B cell (primary cell): ENCODE measurements around the gene TPCN2. TPM values are rescaled to one million over a fixed set of nuclear protein-coding genes. Genes with fewer than 3 reads are reported as not detected.

ENCODE experiments used
- ATAC-seq: fragments of 200-7000 bp; cut with Tn5 transposase; one replicate; pipeline ENCODE4 v1.10.0; 2021; ENCODE audit warnings: low read depth, mild to moderate bottlenecking, moderate number of reproducible peaks, moderate library complexity
- CTCF ChIA-PET: fragments of 350-600 bp; sonication (Branson Sonifier 250); formaldehyde crosslinking; loops from one replicate; lab custom pipeline; 2021; ENCODE audit warnings: antibody characterized with exemption, inconsistent platforms; lab: Charles Lee
- POLR2A ChIA-PET: fragments of 350-600 bp; sonication (Branson Sonifier 250); formaldehyde crosslinking; loops from one replicate; lab custom pipeline; 2021; ENCODE audit warnings: antibody characterized with exemption; lab: Charles Lee
- DNase-seq: peaks from one replicate; pipeline ENCODE4 v3.0.0; 2013
- H2AFZ ChIP-seq: 2 replicates; pipeline ENCODE4 v1.6.1; 2012; ENCODE audit warnings: mild to moderate bottlenecking, low read depth, low read length; ENCODE audit not compliant: insufficient read depth, poor library complexity, severe bottlenecking
- H3K27ac ChIP-seq, 2 donors: 1 replicate in 1 of 2; 2 replicates in 1 of 2; pipeline ENCODE4 v1.5.1; 2012 to 2013; ENCODE audit warnings: low read length in 2 of 2, mild to moderate bottlenecking in 2 of 2, moderate library complexity in 1 of 2
- H3K27me3 ChIP-seq, 4 experiments: fragments of 200-600 bp in 1 of 4; sonication (generic) in 1 of 4; replicated peaks in 1 of 4; 1 replicate in 2 of 4; 2 replicates in 2 of 4; pipeline versions ENCODE4 v1.6.1 to v1.7.0; 2013 to 2016; ENCODE audit warnings: low read length in 3 of 4, mild to moderate bottlenecking in 2 of 4, mixed read lengths in 1 of 4, moderate library complexity in 1 of 4; ENCODE audit not compliant: insufficient read depth in 4 of 4, control insufficient read depth in 3 of 4; ENCODE audit errors: control extremely low read depth in 1 of 4
- H3K36me3 ChIP-seq, 2 experiments: replicated peaks in 1 of 2; 1 replicate in 1 of 2; 2 replicates in 1 of 2; pipeline versions ENCODE4 v1.6.1 to v1.7.1; 2013; ENCODE audit warnings: low read length in 1 of 2; ENCODE audit not compliant: insufficient read depth in 2 of 2, control insufficient read depth in 1 of 2; ENCODE audit errors: control extremely low read depth in 1 of 2, extremely low read depth in 1 of 2
- H3K4me1 ChIP-seq, 2 donors: fragments of 200-600 bp in 1 of 2; sonication (generic) in 1 of 2; 1 replicate in 1 of 2; 2 replicates in 1 of 2; pipeline versions ENCODE4 v1.5.1 to v1.6.1; 2013 to 2017; ENCODE audit warnings: low read length in 2 of 2; ENCODE audit not compliant: control insufficient read depth in 2 of 2, insufficient read depth in 2 of 2
- H3K4me2 ChIP-seq: replicated peaks from 2 replicates; pipeline ENCODE3; 2012; ENCODE audit warnings: mild to moderate bottlenecking, low read depth, low read length; ENCODE audit not compliant: poor library complexity, severe bottlenecking
- H3K4me3 ChIP-seq, 5 experiments: fragments of 200-600 bp in 1 of 5; sonication (generic) in 1 of 5; 1 replicate in 3 of 5; 2 replicates in 2 of 5; pipeline versions ENCODE4 v1.5.1 to v1.7.0; 2011 to 2016; ENCODE audit warnings: low read length in 4 of 5, mild to moderate bottlenecking in 4 of 5, low read depth in 2 of 5, control low read depth in 1 of 5, moderate library complexity in 1 of 5; ENCODE audit not compliant: insufficient read depth in 1 of 5; ENCODE audit errors: control extremely low read depth in 1 of 5, extremely low read depth in 1 of 5
- H3K79me2 ChIP-seq: fragments of 200-600 bp; sonication (generic); one replicate; pipeline ENCODE4 v1.6.0; 2016; ENCODE audit warnings: low read length; ENCODE audit not compliant: control insufficient read depth, insufficient read depth
- H3K9ac ChIP-seq: fragments of 200-600 bp; sonication (generic); 2 replicates; pipeline ENCODE4 v1.6.1; 2017; ENCODE audit warnings: mild to moderate bottlenecking, low read length, moderate library complexity
- H3K9me3 ChIP-seq, 3 donors: one replicate each; pipeline versions ENCODE4 v1.6.1 to v1.7.1; 2013; ENCODE audit warnings: low read length in 2 of 3; ENCODE audit not compliant: control insufficient read depth in 2 of 3, insufficient read depth in 1 of 3; ENCODE audit errors: control extremely low read depth in 1 of 3
- H4K20me1 ChIP-seq: 2 replicates; pipeline ENCODE4 v1.6.0; 2012; ENCODE audit warnings: mild to moderate bottlenecking, low read length; ENCODE audit not compliant: insufficient read depth, control insufficient read depth, poor library complexity, severe bottlenecking
- H3K27ac Mint-ChIP-seq: one replicate; pipeline ENCODE4 v1.8.0; 2021; ENCODE audit warnings: mixed read lengths
- H3K27me3 Mint-ChIP-seq: one replicate; pipeline ENCODE4 v1.8.0; 2021; ENCODE audit warnings: mixed read lengths
- H3K4me1 Mint-ChIP-seq: one replicate; pipeline ENCODE4 v1.8.0; 2021; ENCODE audit warnings: mixed read lengths
- H3K4me3 Mint-ChIP-seq: one replicate; pipeline ENCODE4 v1.8.0; 2021; ENCODE audit warnings: mixed read lengths
- H3K9me3 Mint-ChIP-seq: one replicate; pipeline ENCODE4 v1.8.0; 2022; ENCODE audit warnings: mixed read lengths; ENCODE audit not compliant: insufficient read depth
- CTCF ChIP-seq: fragments of 200-600 bp; IDR thresholded peaks from one replicate; pipeline ENCODE4 v1.8.0; 2022; ENCODE audit warnings: antibody characterized with exemption, mild to moderate bottlenecking
- EZH2 ChIP-seq: IDR thresholded peaks from 2 replicates; pipeline ENCODE4 v1.6.1; 2012; ENCODE audit warnings: borderline replicate concordance, low read depth, mild to moderate bottlenecking, moderate library complexity, low read length; ENCODE audit not compliant: insufficient read depth, poor library complexity, severe bottlenecking
- WGBS: methylation state at CpG from one replicate; pipeline ENCODE4 v1.1.5; 2013; ENCODE audit warnings: missing lambda C conversion rate; ENCODE audit not compliant: insufficient coverage; 5-methylcytosine and 5-hydroxymethylcytosine counted together
- intact Hi-C: fragments of 100-400 bp; cut with micrococcal nuclease; formaldehyde crosslinking; loops from one replicate; pipeline ENCODE4 v1.10.0; 2022
- polyA minus RNA-seq: library from RNA; depleted of rRNA, polyadenylated mRNA; stranded (reverse); fragments of >200 nt; gene quantifications from 2 replicates; pipeline ENCODE4 v1.2.3, GENCODE V29; 2012
- polyA plus RNA-seq: library from polyadenylated mRNA; depleted of rRNA; stranded (reverse); fragments of >200 nt; gene quantifications from 2 replicates; pipeline ENCODE4 v1.2.3, GENCODE V29; 2012
- total RNA-seq, 2 donors: library from RNA; stranded (reverse); fragments of 120-200 nt in 1 of 2; gene quantifications; 1 replicate in 1 of 2; 2 replicates in 1 of 2; pipeline versions ENCODE4 v1.2.3 to v1.2.4, GENCODE V29; 2013 to 2022

The TPCN2 gene
- total RNA-seq (71.4 and 76.2 TPM in 2 replicates), polyA plus RNA-seq (15.0 and 16.8 TPM in 2 replicates), polyA minus RNA-seq (19.4 and 31.5 TPM in 2 replicates)
- total RNA-seq (2013), result 8.2 TPM

DNA sequence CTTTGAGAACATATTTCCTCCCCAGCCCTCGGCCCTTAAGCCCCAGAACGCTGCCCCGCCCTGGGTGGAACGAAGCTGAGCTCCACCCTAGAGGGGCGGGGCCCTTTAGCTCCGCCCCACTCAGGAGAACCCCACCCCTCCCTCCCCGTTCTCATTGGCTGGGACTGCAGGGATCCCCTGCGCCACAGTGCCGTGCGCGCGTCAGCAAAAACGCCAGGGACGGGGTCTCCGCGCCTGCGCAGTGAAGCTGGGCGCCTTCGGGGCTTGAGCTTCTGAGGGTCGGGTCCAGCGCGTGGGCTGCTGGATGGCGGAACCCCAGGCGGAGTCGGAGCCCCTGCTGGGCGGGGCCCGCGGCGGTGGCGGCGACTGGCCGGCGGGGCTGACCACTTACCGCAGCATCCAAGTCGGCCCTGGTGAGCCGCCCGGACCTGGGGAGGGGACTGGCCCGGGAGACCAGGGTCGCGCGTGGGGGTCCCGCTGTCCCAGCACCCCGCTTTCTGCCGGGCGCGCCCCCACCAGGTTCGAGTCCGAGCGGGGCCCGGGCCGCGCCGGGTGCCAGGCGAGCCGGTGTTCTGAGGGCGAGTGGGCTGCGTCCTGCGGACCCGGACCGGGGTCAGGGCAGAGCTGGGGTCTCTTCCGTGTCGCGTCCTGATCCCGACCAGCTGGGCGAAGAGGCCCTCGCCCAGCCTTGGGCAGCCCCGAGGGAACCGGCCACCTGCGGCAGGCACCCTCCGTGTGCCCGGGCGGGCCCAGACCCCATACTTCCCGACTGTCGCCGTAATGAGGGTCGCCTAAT lies at the start of gene TPCN2:
Gene TPCN2 (plus strand): TSS at position 239 of the 796 bp plus-strand sequence. CDS start 66 bp downstream, at position 305.
- Histone ChIP-seq H3K36me3 (no peaks in the 10 kb centered on the region), H4K20me1 (no peaks in the 10 kb centered on the region), H3K27me3 (no peaks in the 10 kb centered on the region), H3K9ac (peak within 1 kb of the TSS; percentile 100), H3K4me2 (peak within 1 kb of the TSS; percentile 99), H3K4me1 (peaks cover 17 to 54% of the 10 kb centered on the region in 2 donors), H3K4me3 (peak within 1 kb of the TSS; percentile 34 to 99 (median 86)), H3K9me3 (no peaks in the 10 kb centered on the region), H3K79me2 (peaks cover 34% of the 10 kb centered on the region), H2AFZ (peak within 1 kb of the TSS; percentile 79), H3K27ac (peak within 1 kb of the TSS; percentile 75 to 98)
- WGBS, result under 1% methylated on average over 70 of the region's 76 CpGs
- peak; percentile 97 for DNase-seq
- CTCF ChIA-PET, result no interaction called here
- Mint-ChIP-seq H3K9me3 (no peaks in the 10 kb centered on the region), H3K4me1 (peaks cover 38% of the 10 kb centered on the region), H3K4me3 (peak within 1 kb of the TSS; percentile 85), H3K27ac (peak within 1 kb of the TSS; percentile 82), H3K27me3 (peaks cover 9% of the 10 kb centered on the region)
- peak; percentile 98 for ATAC-seq
- TF ChIP-seq EZH2, result no peak
- TF ChIP-seq CTCF, result no peak
- POLR2A ChIA-PET, result interaction anchor here (1.0 to 1.1 kb wide), 2 partner anchors 9 to 589 kb away, joined by 3 to 6 read pairs; partner anchors contain the start of gene PPP6R3
- intact Hi-C loops, result loop anchor here (1.0 to 10.0 kb wide), 7 partner anchors 7 to 594 kb away; partner anchors contain the start of genes IGHMBP2, MRPL21, PPP6R3 and TESMIN
